Transverse colon (tissue), 4 donors: ENCODE measurements around the gene SYTL4. TPM values are rescaled to one million over a fixed set of nuclear protein-coding genes. Genes with fewer than 3 reads are reported as not detected.
"Not testable (repeated sequence)": the region's sequence is repeated elsewhere in the genome, so short reads cannot be mapped to it uniquely, and the experiment has no call there.

Experiments used
- DNase-seq: peaks from one replicate; pipeline ENCODE4 v3.0.0-alpha.2; 2019
- H3K27ac ChIP-seq, 4 donors: fragments of 200-600 bp; sonication (generic); 2 replicates each; pipeline ENCODE4 v1.5.1; 2016 to 2018; ENCODE audit warnings: inconsistent platforms in 4 of 4
- H3K27me3 ChIP-seq: fragments of 200-600 bp; sonication (generic); 2 replicates; pipeline ENCODE4 v1.5.1; 2017; ENCODE audit warnings: inconsistent platforms
- H3K36me3 ChIP-seq, 4 donors: fragments of 200-600 bp; sonication (generic); 2 replicates each; pipeline ENCODE4 v1.5.1; 2017 to 2019; ENCODE audit warnings: inconsistent platforms in 4 of 4
- H3K4me1 ChIP-seq, 4 donors: fragments of 200-600 bp; sonication (generic); 2 replicates each; pipeline ENCODE4 v1.5.1; 2017 to 2020; ENCODE audit warnings: inconsistent platforms in 4 of 4
- H3K4me3 ChIP-seq, 4 donors: fragments of 200-600 bp; sonication (generic); 1 replicate in 1 of 4; 2 replicates in 3 of 4; pipeline versions ENCODE4 v1.5.1 to v1.6.1; 2017 to 2019; ENCODE audit warnings: inconsistent platforms in 4 of 4
- H3K9me3 ChIP-seq, 2 donors: fragments of 200-600 bp; sonication (generic); 2 replicates each; pipeline ENCODE4 v1.5.1; 2017 to 2019; ENCODE audit warnings: inconsistent platforms in 2 of 2
- CTCF ChIP-seq, 5 experiments: fragments of 200-600 bp in 3 of 5; fragments of 450-650 bp in 2 of 5; sonication (generic) in 3 of 5; IDR thresholded peaks; 1 replicate in 2 of 5; 2 replicates in 3 of 5; pipeline ENCODE4 v1.5.1; 2016 to 2017; ENCODE audit warnings: antibody characterized with exemption in 5 of 5, inconsistent platforms in 3 of 5, mild to moderate bottlenecking in 2 of 5, moderate library complexity in 1 of 5
- EP300 ChIP-seq: sonication (generic); formaldehyde crosslinking; IDR thresholded peaks from one replicate; pipeline ENCODE4 v1.6.1; 2017; ENCODE audit warnings: antibody characterized with exemption, low read depth
- POLR2A ChIP-seq: fragments of 450-650 bp; IDR thresholded peaks from one replicate; pipeline ENCODE4 v1.6.1; 2016; ENCODE audit warnings: antibody characterized with exemption, mild to moderate bottlenecking, moderate library complexity
- POLR2AphosphoS5 ChIP-seq, 3 donors: sonication (generic); formaldehyde crosslinking; IDR thresholded peaks; one replicate each; pipeline ENCODE4 v1.6.1; 2016; ENCODE audit warnings: antibody characterized with exemption in 3 of 3
- WGBS, 2 donors: methylation state at CpG; one replicate each; pipeline ENCODE4 v1.1.5; 2018; ENCODE audit warnings: low coverage in 1 of 2; 5-methylcytosine and 5-hydroxymethylcytosine counted together
- in situ Hi-C, 4 donors: fragments of 200-750 bp; cut with MboI; loops; one replicate each; pipeline versions ENCODE4 v1.15.0 to v1.15.1; 2017; ENCODE audit warnings: low sequenced_read_pairs in 3 of 4, low pct_ligation_motif_present in 1 of 4, low pct_unique_long_range_greater_than_20kb in 1 of 4
- intact Hi-C: fragments of 100-400 bp; cut with DNase I; formaldehyde crosslinking; loops from one replicate; pipeline ENCODE4 v1.15.1; 2023; ENCODE audit warnings: low total_unique reads
- total RNA-seq, 4 donors: library from RNA; depleted of rRNA; stranded (reverse); fragments of >200 nt; gene quantifications; one replicate each; pipeline ENCODE4 v1.1.0, GENCODE V29; 2016

Gene SYTL4
- total RNA-seq: 10 to 100 TPM; 39.0 to 49.7 (median 43.1) TPM

DNA sequence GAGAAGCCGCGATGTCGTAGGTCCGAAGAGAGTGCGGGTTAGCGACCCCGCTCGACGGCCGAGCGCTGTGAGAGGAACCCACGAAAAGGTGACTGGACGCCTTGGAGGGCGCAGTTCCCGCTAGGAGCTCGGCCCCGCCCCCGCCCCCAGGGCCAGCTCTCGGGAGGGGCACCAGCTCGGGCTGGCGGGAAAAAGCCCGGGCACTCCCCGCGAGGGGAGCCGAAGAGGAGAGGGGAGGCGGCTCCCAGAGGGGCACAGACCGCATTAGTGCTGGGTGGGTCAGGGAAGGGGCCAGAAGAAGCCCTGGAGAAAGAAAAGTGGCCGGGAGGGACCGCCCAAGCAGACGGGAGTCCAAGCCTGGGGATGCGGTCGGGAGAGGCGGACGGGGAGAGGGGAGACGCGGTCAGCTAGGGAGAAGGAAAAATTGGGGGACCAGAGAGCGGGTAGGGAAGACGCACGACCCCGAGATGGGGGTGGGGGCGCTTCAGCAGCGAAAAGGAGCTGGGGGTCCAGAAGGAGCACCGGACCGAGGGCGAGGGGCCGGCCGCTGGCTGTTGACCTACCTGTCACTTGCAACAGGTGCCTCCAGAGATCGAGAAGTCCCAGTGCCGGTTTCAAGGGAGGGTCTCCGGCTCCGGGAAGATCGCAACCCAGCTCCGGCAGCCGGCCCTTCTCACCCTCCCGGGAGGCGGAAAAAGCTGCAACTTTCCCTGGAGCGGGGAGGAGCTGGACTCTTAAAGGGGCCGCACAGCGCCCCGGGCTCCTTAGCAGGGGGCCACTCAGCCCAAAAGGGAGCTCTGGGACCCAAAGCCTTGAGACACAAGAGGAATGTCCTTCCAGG is at the start of gene SYTL4:
TSS of gene SYTL4 (minus strand) at position 681 of the 841 bp plus-strand sequence. CDS start 30,084 bp downstream, outside the sequence.
- peak within 1 kb of the TSS; percentile 79 to 87 (median 85) for H3K27ac ChIP-seq
- peak within 1 kb of the TSS; percentile 59 to 87 (median 82) for H3K4me3 ChIP-seq
- no peaks in the 10 kb centered on the region for H3K36me3 ChIP-seq
- 43% methylated on average over 58 of the region's 60 CpGs; no CpG with 5 or more reads in 1 of the 2 donors for WGBS, 2 donors
- intact Hi-C loops: no loop called here
- peak; percentile 42 for DNase-seq
- H3K9me3 ChIP-seq: no peaks in the 10 kb centered on the region
- in situ Hi-C loops: no loop called here
- TF ChIP-seq CTCF (IDR thresholded peaks at IDR 0.05) (no peak), POLR2AphosphoS5 (IDR thresholded peaks at IDR 0.05) (peak in 1 of 3 donors; percentile 7), POLR2A (peak; percentile 21)
- H3K4me1 ChIP-seq: peaks cover 0 to 9% (median 0%) of the 10 kb centered on the region in 4 donors
- H3K27me3 ChIP-seq: no peaks in the 10 kb centered on the region

DNA sequence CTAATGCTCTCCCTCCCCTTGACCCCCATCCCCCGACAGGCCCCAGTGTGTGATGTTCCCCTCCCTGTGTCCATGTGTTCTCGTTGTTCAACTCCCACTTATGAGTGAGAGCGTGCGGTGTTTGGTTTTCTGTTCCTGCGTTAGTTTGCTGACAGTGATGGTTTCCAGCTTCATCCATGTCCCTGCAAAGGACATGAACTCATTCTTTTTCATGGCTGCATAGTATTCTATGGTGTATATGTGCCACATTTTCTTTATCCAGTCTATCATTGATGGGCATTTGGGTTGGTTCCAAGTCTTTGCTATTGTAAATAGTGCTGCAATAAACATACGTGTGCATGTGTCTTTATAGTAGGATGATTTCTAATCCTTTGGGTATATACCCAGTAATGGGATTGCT is 37.5 kb upstream of the SYTL4 start:
- intact Hi-C loops (loop anchor here (2.0 kb wide), 1 partner anchor 83 kb away; no protein-coding TSS in a partner anchor), in situ Hi-C loops (loop anchor here (5.0 to 25.0 kb wide), 4 partner anchors 82 to 257 kb away; no protein-coding TSS in a partner anchor)
- not testable (repeated sequence) for H3K27ac ChIP-seq, H3K4me3 ChIP-seq, H3K36me3 ChIP-seq, H3K27me3 ChIP-seq, H3K9me3 ChIP-seq, DNase-seq, H3K4me1 ChIP-seq
- WGBS, 2 donors: 75% methylated on average over 6 of the region's 6 CpGs; no CpG with 5 or more reads in 1 of the 2 donors

DNA sequence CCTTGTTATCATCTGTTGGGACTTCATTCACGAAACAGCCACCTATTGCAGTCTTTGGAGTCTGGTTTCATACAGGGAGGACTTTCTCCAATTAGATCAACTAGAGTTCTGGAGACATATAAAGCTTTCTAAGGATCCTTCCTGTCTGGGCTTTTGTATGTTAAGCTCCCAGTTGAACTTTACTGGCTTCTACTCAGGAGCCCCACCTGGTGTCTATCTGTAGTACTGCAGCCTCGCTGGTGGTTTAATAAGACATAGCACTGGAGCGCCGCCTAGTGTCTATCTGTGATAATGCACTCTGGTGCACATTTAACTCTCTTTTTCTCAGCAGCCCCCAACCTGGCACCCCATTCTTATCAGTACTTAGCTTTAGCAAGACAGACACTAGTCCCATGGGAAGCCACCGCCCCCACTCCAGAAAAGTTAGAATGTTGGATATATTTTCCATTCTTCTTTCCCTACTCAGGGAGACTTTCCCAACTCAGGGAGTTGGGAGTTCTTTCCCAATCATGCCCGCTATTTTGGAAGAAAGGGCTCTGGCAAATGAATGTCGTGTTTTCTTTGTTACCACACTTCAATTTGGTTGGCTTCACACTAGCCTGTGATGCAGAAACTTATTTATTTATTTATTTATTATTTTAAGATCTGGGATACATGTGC is 36.9 kb upstream of the SYTL4 start:
- 21 to 31% methylated on average over 3 to 7 of the region's 7 CpGs for WGBS, 2 donors
- in situ Hi-C loops: loop anchor here (5.0 to 25.0 kb wide), 4 partner anchors 82 to 257 kb away; no protein-coding TSS in a partner anchor
- intact Hi-C loops: loop anchor here (2.0 kb wide), 1 partner anchor 82 kb away; no protein-coding TSS in a partner anchor

GRCh38 chrX:100750883-100751282 is 19.0 kb upstream of the SYTL4 start:
- Histone ChIP-seq H3K4me3 (no peak overlapping the region), H3K36me3 (no peaks in the 10 kb centered on the region), H3K27me3 (no peaks in the 10 kb centered on the region), H3K4me1 (peaks cover 0 to 14% (median 3%) of the 10 kb centered on the region in 4 donors), H3K27ac (no peak overlapping the region), H3K9me3 (no peaks in the 10 kb centered on the region)
- no peak for TF ChIP-seq CTCF (IDR thresholded peaks at IDR 0.05)
- no peak for TF ChIP-seq EP300
- TF ChIP-seq POLR2A: no peak
- no peak for TF ChIP-seq POLR2AphosphoS5 (IDR thresholded peaks at IDR 0.05)
- in situ Hi-C loops: loop anchor here in 1 of 4 donors (25.0 kb wide), 1 partner anchor 239 kb away; no protein-coding TSS in a partner anchor
- intact Hi-C loops: no loop called here
- WGBS, 2 donors: 72% methylated on average over 1 of the region's 1 CpG; no CpG with 5 or more reads in 1 of the 2 donors
- DNase-seq: no peak

More for the DNA sequence above, 36.9 kb upstream of the SYTL4 start:
- Histone ChIP-seq H3K27me3 (no peaks in the 10 kb centered on the region), H3K36me3 (no peaks in the 10 kb centered on the region), H3K4me1 (no peaks in the 10 kb centered on the region), H3K27ac (no peak overlapping the region), H3K9me3 (no peaks in the 10 kb centered on the region), H3K4me3 (no peak overlapping the region)
- DNase-seq: peak; percentile 94
- TF ChIP-seq CTCF (IDR thresholded peaks at IDR 0.05) (peak; percentile 93 to 100 (median 99)), POLR2A (no peak)
